ENCODE data around the gene CLNK.

The CLNK gene

GRCh38 chr4:10534820-10535219 is 149.7 kb downstream of the CLNK start:
- DNase-seq (ENCODE audit: insufficient read length, low spot score), result no peak
- no peak for TF ChIP-seq POLR2A (IDR thresholded peaks at IDR 0.05; ENCODE audit: low read depth, low read length)
- no peak for FAIRE-seq

DNA sequence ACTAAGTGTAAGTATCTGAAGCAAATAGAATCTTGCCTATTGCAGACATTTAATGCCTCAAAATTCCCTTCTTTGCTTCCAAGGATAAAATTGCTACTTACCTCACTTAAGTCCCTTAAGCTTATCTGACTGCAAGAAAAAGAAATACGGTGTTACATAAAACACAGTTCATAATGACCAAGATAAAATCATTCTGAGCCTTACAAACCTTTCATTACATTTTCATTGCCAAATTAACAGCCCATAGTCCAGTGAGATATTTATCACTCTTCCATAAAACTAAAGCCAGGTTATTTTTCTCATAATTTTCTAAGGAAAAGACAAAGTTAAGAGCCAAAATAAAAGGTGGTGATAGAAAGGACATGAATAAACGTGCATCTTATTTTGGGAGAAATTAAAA is 152.4 kb downstream of the CLNK start:
- TF ChIP-seq POLR2A (IDR thresholded peaks at IDR 0.05; ENCODE audit: low read depth, low read length), result no peak
- DNase-seq (ENCODE audit: insufficient read length, low spot score) (no peak), FAIRE-seq (no peak)

DNA sequence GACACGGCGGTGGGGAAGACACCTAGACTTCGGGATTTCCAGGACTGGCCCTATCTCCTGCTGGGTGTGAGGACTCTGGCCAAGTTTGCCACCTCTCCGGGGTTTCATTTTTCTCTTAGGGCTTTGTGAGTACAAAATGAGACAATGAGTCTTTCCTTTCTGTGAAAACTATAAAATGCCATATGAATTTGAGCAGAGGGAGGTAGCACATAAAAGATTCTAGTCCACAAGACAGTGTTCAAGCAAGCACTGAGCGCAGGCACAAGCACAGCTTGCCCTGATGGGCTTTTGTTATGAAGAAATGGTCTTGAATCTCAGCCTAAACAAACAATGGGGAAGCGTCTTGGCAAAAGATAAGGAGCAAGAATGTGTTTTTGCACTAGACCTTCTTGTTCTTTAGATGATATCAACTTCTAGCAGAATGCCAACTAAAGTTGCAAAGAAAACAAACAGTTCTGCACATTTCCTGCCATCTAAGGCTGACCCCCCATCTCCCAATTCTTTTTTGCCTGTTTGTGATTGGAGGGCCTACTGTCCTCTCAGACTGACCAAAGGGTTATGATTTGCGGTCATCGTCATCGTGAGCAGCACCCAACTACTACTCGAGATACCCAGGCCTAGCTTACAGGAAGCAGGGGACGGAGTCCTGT is 154.3 kb downstream of the CLNK start:
- no peak for TF ChIP-seq POLR2A (IDR thresholded peaks at IDR 0.05; ENCODE audit: low read depth, low read length)
- FAIRE-seq (no peak), DNase-seq (ENCODE audit: insufficient read length, low spot score) (no peak)

GRCh38 chr4:10529291-10530136 is 155.1 kb downstream of the CLNK start:
- no peak for TF ChIP-seq POLR2A (IDR thresholded peaks at IDR 0.05; ENCODE audit: low read depth, low read length)
- DNase-seq (ENCODE audit: insufficient read length, low spot score) (no peak), FAIRE-seq (no peak)

GRCh38 chr4:10527438-10527837 is 157.1 kb downstream of the CLNK start:
- FAIRE-seq (no peak), DNase-seq (ENCODE audit: insufficient read length, low spot score) (no peak)
- TF ChIP-seq POLR2A (IDR thresholded peaks at IDR 0.05; ENCODE audit: low read depth, low read length), result no peak

DNA sequence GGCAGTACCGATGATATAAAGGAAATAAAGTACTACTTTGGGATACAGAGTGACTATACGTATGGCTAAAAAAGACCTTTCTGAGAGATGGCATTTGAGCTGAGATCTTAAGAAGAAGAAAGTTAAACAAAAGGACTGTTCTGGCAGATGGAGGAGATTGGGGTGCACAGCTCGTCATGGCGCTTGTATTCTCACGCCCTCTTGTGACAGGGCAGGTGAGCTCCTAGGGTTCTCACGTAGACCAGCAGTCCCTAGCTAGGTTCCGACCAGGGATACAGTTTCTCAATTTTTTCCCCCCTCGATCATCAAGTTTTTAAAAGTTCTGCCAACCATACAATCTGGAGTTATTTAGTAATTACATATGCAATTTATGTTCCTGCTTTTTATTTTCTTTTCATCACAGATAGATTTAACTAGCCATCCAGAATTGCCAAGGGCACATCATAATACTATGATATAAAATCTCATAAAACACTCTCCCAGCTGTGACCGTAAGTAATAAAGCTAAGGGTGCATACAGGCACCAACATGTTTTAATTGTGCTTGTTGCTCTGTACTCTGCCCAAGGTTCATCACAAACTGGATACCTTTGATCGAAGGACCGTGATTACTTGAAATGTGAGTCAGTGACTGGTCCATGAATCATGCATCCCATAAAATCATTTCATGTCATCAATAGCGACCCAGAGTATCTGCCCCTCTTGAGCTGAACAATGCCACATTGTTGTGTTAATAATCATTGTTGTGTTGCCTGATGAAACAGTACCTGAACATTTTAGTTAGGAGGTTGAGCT is 157.9 kb downstream of the CLNK start:
- FAIRE-seq (no peak), DNase-seq (ENCODE audit: insufficient read length, low spot score) (no peak)
- no peak for TF ChIP-seq POLR2A (IDR thresholded peaks at IDR 0.05; ENCODE audit: low read depth, low read length)

DNA sequence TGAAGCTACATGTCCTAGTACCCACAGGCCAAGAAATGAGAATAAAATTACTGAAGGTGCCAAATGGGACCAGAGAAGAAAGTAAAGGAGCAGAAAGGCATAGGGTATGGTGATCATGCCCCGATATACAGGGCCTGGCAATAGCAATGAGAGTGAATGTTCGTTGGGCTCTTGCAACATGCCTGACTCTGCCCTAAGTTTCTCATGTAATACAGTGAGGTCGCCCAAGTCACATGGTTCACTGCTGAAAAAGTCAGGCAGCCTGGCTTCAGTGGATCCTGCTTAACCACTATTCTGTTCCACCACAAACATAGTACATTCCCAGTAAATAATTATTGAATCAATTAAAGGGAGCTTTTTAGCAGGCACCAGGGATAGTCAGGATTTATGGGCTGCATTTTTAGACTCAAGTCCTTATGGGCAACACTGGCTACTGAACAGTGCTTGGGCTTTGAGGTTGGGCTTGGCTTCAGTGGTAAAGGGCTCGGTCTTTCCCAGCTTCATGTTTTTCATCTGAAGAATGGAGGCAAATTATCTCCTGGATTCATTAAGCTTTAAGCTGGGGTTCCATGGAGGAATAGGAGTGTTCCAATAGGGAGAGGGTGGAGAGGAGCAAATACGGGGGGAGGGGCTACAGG is 160.3 kb downstream of the CLNK start:
- DNase-seq (ENCODE audit: insufficient read length, low spot score), result no peak
- TF ChIP-seq POLR2A (IDR thresholded peaks at IDR 0.05; ENCODE audit: low read depth, low read length), result no peak
- no peak for FAIRE-seq

- FAIRE-seq (no peak), DNase-seq (ENCODE audit: insufficient read length, low spot score) (no peak)
- no peak for TF ChIP-seq POLR2A (IDR thresholded peaks at IDR 0.05; ENCODE audit: low read depth, low read length)
These were observed 163.1 kb downstream of the CLNK start for GRCh38 chr4:10521424-10521823.

- TF ChIP-seq POLR2A (IDR thresholded peaks at IDR 0.05; ENCODE audit: low read depth, low read length), result no peak
- DNase-seq (ENCODE audit: insufficient read length, low spot score) (no peak), FAIRE-seq (no peak)
These were observed 174.8 kb downstream of the CLNK start for GRCh38 chr4:10509733-10510132.

GRCh38 chr4:10506077-10506476 is 178.5 kb downstream of the CLNK start:
- no peak for DNase-seq (ENCODE audit: insufficient read length, low spot score)
- no peak for FAIRE-seq
- TF ChIP-seq POLR2A (IDR thresholded peaks at IDR 0.05; ENCODE audit: low read depth, low read length), result no peak

DNA sequence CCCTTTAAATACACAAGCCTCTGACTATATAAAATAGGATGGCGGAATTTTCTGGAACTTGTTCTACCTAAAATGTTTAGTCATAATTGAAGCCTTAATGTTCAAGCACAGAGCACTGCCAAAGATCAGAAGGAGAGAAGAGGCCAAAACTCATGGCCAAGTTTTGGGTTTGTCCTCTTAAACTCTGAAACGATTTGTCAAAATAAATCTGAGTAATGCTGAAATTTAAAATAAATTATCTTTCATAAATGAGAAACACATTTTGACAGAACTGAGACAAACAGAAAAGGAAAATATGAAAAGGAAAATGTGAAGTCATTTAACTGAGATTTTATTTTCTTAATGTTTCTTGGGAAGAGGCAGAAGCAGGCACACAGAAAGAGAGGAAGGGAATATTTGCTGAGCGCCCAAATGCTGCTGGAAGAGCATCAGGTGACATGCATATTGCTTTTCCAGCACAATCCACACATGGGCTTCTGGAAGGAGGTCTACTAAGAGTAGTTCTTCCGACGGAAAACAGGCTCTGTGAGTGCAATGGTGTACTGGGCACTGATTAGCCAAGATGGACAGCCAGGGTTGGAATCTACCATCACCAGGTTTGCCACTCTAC is 179.9 kb downstream of the CLNK start:
- no peak for TF ChIP-seq POLR2A (IDR thresholded peaks at IDR 0.05; ENCODE audit: low read depth, low read length)
- DNase-seq (ENCODE audit: insufficient read length, low spot score) (no peak), FAIRE-seq (no peak)

- no peak for TF ChIP-seq POLR2A (IDR thresholded peaks at IDR 0.05; ENCODE audit: low read depth, low read length)
- FAIRE-seq, result no peak
- DNase-seq (ENCODE audit: insufficient read length, low spot score), result no peak
These were observed 181.9 kb downstream of the CLNK start for GRCh38 chr4:10502717-10503116.

DNA sequence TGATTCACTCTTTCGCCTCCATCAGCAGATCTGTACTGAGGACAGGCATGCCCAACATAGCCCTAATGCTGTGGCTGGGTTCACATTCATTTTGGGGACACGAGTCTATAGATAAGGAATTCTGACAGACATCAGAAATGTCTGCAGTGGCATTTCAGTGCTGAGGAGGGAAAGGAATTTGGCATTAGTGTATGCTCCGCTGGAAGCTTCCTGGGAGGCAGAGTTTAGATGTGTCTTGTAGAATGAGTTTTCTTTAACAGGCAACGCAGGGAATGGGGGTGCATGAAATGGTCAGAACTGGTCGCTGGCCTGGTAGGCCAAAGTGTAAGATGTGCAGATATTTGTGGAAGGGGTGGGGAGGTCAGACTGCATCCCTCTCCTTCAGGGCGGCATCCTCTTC is 183.8 kb downstream of the CLNK start:
- FAIRE-seq, result no peak
- no peak for TF ChIP-seq POLR2A (IDR thresholded peaks at IDR 0.05; ENCODE audit: low read depth, low read length)
- DNase-seq (ENCODE audit: insufficient read length, low spot score), result no peak

Data from H54 (cell line).